ENCODE data around the gene IPO11. TPM values are rescaled to one million over a fixed set of nuclear protein-coding genes. Genes with fewer than 3 reads are reported as not detected.

The IPO11 gene
- total RNA-seq, 1 donor from 2014 or later: 66.9 TPM

DNA sequence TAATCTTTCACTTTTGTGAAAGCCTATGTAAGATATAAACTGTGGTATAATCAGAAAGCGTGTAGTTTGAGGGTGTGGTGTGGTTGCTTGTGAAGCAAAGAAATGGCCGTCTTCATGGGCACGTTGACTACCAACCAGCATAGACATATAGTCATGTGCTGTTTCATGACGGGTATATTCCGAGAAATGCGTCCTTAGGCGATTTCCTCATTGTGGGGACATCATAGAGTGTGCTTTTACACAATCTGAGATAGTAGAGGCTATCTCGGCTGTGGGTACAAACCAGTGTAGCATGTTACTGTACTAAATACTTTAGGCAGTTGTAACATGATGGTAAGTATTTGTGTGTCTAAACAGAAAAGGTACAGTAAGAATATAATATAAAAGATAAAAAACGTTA, 86.4 kb downstream of the IPO11 start:
- Histone ChIP-seq H3K27ac (no peak overlapping the region), H3K36me3 (peaks cover 5% of the 10 kb centered on the region), H2AFZ (replicated peaks) (no peak overlapping the region), H4K20me1 (ENCODE audit: low read depth) (no peaks in the 10 kb centered on the region), H3K27me3 (no peaks in the 10 kb centered on the region), H3K4me2 (no peak overlapping the region), H3K79me2 (ENCODE audit: low read depth) (no peaks in the 10 kb centered on the region), H3K9me3 (ENCODE audit: low read depth) (no peaks in the 10 kb centered on the region), H3K4me1 (no peaks in the 10 kb centered on the region), H3K4me3 (no peak overlapping the region), H3F3A (ENCODE audit: low read depth) (no peaks in the 10 kb centered on the region), H3K9ac (no peak overlapping the region)
- peaks cover 8% of the 10 kb centered on the region for H3K36me3 Mint-ChIP-seq
- H3K9me3 Mint-ChIP-seq: no peaks in the 10 kb centered on the region
- H3K4me3 Mint-ChIP-seq: no peak overlapping the region
- no peak for DNase-seq (ENCODE audit: low spot score)
- H3K4me1 Mint-ChIP-seq: no peaks in the 10 kb centered on the region
- TF ChIP-seq, protein P1, sequence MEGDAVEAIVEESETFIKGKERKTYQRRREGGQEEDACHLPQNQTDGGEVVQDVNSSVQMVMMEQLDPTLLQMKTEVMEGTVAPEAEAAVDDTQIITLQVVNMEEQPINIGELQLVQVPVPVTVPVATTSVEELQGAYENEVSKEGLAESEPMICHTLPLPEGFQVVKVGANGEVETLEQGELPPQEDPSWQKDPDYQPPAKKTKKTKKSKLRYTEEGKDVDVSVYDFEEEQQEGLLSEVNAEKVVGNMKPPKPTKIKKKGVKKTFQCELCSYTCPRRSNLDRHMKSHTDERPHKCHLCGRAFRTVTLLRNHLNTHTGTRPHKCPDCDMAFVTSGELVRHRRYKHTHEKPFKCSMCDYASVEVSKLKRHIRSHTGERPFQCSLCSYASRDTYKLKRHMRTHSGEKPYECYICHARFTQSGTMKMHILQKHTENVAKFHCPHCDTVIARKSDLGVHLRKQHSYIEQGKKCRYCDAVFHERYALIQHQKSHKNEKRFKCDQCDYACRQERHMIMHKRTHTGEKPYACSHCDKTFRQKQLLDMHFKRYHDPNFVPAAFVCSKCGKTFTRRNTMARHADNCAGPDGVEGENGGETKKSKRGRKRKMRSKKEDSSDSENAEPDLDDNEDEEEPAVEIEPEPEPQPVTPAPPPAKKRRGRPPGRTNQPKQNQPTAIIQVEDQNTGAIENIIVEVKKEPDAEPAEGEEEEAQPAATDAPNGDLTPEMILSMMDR (IDR thresholded peaks at IDR 0.05): no peak
- no peak for TF ChIP-seq EZH2phosphoT487 (IDR thresholded peaks at IDR 0.05)
- TF ChIP-seq EZH2 (IDR thresholded peaks at IDR 0.05): no peak
- peaks cover 3% of the 10 kb centered on the region for H3K27me3 Mint-ChIP-seq (ENCODE audit: insufficient read depth, low read depth)
- H3K27ac Mint-ChIP-seq: no peak overlapping the region

GRCh38 chr5:62499756-62500155, 87.2 kb downstream of the IPO11 start:
- peaks cover 3% of the 10 kb centered on the region for H3K36me3 ChIP-seq
- H3K9me3 ChIP-seq (ENCODE audit: low read depth): no peaks in the 10 kb centered on the region
- H4K20me1 ChIP-seq (ENCODE audit: low read depth): no peaks in the 10 kb centered on the region
- no peak overlapping the region for H3K4me3 ChIP-seq
- peaks cover 6% of the 10 kb centered on the region for H3K36me3 Mint-ChIP-seq
- no peak overlapping the region for H3K4me2 ChIP-seq
- H3K27me3 ChIP-seq: no peaks in the 10 kb centered on the region
- peaks cover 3% of the 10 kb centered on the region for H3K27me3 Mint-ChIP-seq (ENCODE audit: insufficient read depth, low read depth)
- H3K27ac Mint-ChIP-seq: no peak overlapping the region
- H3K9ac ChIP-seq: no peak overlapping the region
- no peaks in the 10 kb centered on the region for H3K9me3 Mint-ChIP-seq
- no peaks in the 10 kb centered on the region for H3K4me1 Mint-ChIP-seq
- H3F3A ChIP-seq (ENCODE audit: low read depth): no peaks in the 10 kb centered on the region
- H2AFZ ChIP-seq (replicated peaks): no peak overlapping the region
- TF ChIP-seq, protein P1 (IDR thresholded peaks at IDR 0.05): no peak
- TF ChIP-seq EZH2phosphoT487 (IDR thresholded peaks at IDR 0.05): no peak
- no peak for TF ChIP-seq EZH2 (IDR thresholded peaks at IDR 0.05)
- DNase-seq (ENCODE audit: low spot score): no peak
- H3K27ac ChIP-seq: no peak overlapping the region
- H3K4me1 ChIP-seq: no peaks in the 10 kb centered on the region
- no peaks in the 10 kb centered on the region for H3K79me2 ChIP-seq (ENCODE audit: low read depth)
- H3K4me3 Mint-ChIP-seq: no peak overlapping the region

DNA sequence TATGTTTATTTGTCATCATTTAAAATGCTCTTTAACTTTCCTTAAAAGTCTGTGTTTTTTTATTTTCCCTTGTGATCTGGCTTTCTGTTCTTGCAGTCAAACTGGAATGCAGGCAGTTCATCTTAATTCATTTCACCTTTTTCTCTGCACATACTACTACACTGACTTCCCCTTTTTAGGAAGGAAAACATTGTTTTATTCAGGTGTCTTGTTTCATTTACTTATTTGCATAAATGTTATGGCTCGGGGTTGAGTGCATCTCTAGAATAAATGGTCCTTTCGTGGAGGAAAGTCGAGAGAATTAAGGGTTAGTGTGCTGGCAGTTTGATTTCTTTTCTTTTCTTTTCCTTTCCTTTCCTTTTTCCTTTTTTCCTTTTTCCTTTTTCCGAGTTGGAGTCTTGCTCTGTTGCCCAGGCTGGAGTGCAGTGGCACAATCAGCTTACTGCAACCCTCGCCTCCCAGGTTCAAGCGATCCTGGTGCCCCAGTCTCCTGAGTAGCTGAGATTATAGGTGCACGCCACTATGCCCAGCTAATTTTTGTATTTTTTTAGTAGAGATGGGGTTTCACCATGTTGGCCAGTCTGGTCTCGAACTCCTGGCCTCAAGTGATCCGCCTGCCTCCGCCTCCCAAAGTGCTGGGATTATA, 90.0 kb downstream of the IPO11 start:
- Mint-ChIP-seq H3K4me1 (no peaks in the 10 kb centered on the region), H3K36me3 (peaks cover 4% of the 10 kb centered on the region), H3K27ac (no peak overlapping the region), H3K4me3 (no peak overlapping the region), H3K9me3 (no peaks in the 10 kb centered on the region), H3K27me3 (ENCODE audit: insufficient read depth, low read depth) (peaks cover 3% of the 10 kb centered on the region)
- no peak overlapping the region for H3K4me2 ChIP-seq
- H3K9ac ChIP-seq: no peak overlapping the region
- H3K4me1 ChIP-seq: no peaks in the 10 kb centered on the region
- H3K4me3 ChIP-seq: no peak overlapping the region
- no peaks in the 10 kb centered on the region for H3K27me3 ChIP-seq
- no peaks in the 10 kb centered on the region for H3F3A ChIP-seq (ENCODE audit: low read depth)
- no peaks in the 10 kb centered on the region for H3K9me3 ChIP-seq (ENCODE audit: low read depth)
- H3K79me2 ChIP-seq (ENCODE audit: low read depth): no peaks in the 10 kb centered on the region
- DNase-seq (ENCODE audit: low spot score): no peak
- no peaks in the 10 kb centered on the region for H4K20me1 ChIP-seq (ENCODE audit: low read depth)
- H2AFZ ChIP-seq (replicated peaks): no peak overlapping the region
- peaks cover 4% of the 10 kb centered on the region for H3K36me3 ChIP-seq
- H3K27ac ChIP-seq: no peak overlapping the region
- TF ChIP-seq EZH2 (IDR thresholded peaks at IDR 0.05): no peak
- TF ChIP-seq, protein P1 (IDR thresholded peaks at IDR 0.05): no peak
- TF ChIP-seq EZH2phosphoT487 (IDR thresholded peaks at IDR 0.05): no peak
